Dermis blood vessel endothelial cell (primary cell): ENCODE data around the gene RAP2A. TPM values are rescaled to one million over a fixed set of nuclear protein-coding genes. Genes with fewer than 3 reads are reported as not detected.

Experiments used
- DNase-seq: peaks from one replicate; pipeline ENCODE4 v3.0.0; 2010
- total RNA-seq: library from RNA; depleted of rRNA; stranded (reverse); fragments of >200 nt; gene quantifications from 2 replicates; pipeline ENCODE4 v1.2.3, GENCODE V29; 2014

Gene RAP2A
- total RNA-seq, 1 donor from 2014 or later = 61.1 TPM

DNA sequence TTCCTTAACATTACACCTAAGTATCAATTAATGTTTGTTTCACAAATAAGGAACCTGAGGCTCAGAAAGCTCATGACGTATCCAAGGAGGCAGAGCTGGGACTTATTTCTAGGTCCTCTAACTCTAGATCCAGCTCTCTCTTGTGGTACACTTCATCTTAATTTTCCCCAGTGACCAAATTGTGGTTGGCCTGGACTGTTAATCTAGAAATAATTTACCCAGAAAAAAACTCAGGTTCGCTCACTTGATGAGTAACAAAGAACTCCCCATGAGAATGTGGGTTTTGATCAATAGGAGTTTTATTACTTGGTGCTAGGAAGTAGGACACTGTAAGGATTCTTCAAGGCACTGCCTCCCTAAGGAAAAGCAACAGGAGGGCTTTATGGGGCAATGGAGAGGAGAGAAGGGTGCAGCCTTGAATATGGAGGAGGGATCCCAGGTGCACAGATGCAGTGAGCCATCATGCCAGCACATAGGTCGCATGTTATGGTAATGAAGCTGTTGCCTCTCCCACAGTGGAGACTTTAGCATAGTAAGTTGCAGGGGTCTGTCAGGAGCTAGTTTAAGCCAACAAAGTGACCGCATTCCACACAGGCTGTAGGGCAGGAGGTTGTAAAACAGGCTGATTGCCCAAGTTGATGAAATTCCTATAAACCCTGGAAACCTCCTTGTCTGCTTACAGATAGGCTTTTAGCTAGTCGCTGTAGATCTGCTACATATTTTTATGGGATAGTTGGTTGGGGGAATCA is 14.7 kb downstream of the RAP2A start:
- DNase-seq = no peak

DNA sequence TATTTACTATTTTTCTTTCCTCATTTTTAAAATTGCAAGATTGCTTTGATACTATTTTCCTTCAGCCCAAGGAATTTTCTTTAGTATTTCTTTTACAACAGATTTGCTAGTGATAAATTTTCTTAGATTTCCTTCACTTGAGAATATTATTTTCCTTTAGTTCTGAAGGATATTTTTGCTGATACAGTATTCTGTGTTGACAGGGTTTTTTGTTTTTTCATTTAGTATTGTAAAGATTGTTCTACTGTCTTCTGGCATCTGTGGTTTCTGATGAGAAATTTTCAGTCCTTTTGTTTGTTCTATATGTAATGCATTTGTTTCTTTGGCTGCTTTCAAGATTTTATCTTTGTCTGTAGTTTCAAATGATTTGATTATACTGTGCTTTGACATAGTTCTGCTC is 20.7 kb downstream of the RAP2A start:
- no peak for DNase-seq

DNA sequence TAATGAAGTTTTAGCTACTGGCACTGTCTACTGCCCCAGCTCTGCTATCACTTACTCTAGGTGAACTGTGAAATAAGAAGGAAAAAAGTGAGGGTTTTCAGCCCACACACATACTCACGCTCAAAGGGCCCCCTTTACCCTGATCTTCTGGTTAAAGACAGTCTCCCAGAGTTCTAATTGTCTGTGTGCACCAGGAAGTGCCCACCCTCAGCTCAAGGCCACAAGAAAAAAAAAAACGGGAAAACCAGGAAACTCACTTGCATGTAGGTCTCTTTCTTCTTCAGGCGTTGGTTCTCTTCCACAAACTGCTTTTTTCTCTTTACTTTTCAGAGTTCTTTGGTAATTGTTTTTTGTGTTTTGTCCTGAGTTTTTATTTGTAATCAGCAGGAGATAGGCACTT is 22.1 kb downstream of the RAP2A start:
- DNase-seq = peak; percentile 4

DNA sequence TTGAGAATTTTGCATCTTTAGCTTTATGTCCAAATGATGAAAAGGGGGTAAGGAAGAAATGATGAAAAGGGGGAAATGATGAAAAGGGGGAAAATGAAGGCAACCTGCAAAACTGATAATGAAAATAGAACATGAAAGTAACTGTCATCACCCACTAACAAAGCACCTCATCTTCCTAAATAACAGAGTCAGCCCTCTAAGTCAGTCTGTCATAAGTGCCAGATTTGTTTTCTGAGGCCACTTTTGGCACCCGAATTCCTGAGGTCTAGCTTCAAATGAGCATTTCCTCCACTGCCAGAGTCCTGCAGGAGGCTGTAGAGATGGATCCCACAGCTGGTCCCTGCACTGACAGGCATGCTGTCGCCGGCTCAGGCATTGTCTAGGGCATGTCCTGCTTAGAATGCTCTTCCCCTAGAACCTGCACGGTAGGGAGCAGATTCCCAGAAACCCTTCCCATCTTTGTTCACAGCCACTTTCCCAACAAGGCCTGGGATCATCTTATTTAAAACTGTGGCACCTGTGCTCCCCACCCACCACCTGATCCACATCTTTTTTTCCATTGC is 25.3 kb downstream of the RAP2A start:
- no peak for DNase-seq

DNA sequence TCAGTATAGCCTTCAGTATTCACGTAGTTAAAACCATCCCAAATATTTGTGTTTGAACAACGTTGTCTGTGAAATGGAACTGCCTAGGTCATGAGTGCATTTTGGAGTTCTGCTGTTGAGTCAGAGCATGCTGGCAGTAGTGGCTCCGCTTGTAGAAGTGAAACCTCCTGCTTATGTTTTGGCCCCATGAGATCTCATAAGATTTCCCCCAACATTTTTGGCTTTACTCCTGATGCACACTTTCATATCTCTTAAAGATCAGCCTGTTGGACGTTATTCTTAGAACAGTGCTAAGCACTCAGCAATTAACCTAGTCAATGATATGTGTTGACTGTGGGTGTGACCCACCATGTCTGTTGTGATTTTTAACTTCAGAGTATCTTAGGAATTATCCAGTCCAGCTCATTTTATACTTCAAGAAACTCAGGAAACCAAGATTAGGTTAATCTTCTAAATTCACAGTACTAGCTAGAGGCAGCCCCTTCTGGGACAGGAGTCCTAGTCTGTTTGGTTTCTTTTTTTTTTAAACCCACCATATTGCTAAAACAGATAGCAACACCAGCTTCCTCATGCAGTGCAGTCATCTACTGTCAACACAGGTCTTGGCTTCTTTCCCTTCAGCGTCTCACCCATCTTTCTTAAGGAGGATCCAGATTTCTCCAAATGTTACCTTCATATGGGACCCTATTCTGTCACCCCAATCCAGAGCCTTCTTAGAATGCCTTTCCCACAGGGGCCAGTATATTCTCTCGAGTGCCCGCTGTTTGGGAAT is 26.2 kb downstream of the RAP2A start:
- DNase-seq = no peak

DNA sequence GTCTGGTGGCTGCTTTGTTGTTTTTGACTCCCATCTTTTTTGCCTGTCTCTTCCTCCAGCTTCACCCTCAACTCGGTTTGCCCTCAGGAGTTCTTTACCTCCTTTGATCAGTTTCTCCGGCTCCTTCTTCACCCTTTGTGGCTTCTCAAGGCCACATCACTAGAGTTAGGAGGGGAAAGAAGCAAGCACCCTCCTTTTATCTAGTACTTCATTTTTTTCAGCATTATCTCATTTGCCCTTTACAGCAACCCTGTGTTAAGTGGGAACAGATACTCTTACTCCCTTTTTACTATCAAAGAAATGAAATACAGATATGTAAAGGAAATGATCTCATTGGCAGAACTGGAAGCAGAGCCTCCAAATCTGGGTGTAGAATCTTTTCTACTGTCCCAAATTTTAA is 26.9 kb downstream of the RAP2A start:
- DNase-seq = no peak

DNA sequence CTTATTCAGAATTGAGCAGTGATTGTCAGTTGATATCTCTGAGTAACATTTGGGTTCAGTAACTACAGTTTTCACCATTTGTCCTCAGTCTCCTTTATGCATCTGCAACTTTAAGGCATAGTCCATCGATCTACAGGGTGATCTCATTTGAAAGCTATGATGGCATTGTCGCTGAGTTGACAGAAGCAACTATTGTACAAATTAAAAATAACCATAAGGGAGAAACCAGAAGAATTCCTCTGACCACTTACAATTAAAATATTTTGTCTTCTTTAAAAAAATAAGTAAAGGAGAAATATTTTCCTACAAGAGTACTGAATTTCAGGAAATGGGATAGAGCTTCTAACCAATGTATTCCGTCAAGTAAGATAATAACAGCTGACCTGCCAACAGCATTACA is 30.6 kb downstream of the RAP2A start:
- DNase-seq = no peak

DNA sequence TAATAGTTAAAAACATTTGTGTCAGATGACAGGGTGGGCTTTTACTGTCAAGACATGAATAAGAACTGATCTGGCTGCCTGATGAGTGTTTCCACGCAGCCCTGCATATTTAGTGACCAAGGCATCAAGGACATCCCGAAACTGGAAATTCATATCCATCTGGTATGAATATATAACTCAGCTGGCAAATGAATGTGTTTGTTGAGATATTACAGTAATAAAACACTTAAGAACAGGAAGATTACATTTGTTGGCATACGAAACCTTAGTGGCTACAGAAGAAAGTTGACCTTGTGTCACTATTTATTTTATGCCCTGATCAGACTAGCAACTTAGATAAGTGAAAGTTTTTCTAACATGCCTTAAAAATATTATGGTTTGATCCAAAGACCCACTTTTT is 32.8 kb downstream of the RAP2A start:
- no peak for DNase-seq

DNA sequence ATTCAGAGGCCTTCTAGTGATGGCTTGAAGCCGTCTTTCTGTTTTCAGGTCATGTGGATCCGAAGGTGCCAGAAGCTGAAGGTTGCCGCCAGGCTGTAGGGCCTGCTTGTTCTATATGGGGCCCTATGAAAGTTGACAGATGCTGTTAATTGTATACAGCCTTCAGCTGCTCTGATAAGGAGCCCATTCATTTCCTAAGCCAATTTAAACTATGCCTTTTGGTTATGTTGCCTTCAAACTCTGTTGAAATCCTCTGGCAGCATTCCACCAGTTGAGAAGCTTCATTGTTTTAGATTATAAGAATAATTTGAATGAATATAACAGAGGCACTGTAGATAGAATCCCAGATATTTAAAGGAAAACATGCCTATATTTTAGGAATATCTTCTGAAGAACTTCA is 34.4 kb downstream of the RAP2A start:
- DNase-seq = peak; percentile 6

DNA sequence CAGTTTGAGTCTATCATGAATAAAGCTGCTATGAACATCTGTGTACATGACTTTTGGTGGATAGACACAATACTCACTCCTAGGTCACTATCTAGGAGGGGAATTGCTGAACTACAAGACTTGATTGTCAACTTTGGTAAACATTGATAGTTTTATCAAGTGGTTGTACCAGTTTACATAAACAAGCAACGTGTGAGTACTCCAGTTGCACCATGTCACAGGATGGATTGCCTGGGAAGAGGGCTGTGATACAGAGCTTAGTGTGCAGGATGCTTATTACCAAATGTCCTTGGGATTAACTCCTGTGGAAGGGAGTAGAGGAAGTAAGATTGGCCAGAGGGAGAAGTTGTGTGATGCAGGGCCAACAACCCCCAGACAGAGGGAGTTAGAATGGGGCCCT is 37.7 kb downstream of the RAP2A start:
- DNase-seq = no peak

DNA sequence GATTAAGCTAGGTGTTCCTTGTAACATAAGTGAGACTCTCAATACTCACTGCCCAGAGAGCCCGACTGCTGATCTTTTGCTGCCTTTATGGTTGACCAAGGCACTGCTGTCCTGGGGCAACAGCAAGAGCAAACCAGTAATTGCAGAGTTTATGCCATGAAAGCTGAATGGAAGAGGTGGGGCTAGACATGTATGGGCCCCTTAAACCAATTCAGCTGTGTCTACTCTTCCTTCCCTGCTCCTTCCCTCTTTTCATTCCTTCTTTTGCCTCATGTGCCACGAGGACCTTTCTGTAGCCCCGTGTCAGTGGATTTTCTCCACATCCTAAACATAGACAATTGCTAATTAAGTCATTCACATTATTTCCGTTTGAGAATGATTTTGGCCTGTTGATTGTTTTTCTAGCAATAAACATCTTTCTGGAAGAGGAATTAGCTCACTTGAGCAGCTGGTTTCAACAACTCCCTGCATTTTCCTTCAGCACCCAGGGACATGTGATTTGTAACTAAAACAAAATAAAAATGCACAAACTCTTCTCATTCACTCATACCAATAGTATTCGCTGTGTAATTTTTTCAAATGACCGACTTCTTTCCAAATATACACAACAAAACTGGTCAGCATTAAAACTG is 40.5 kb downstream of the RAP2A start:
- no peak for DNase-seq

DNA sequence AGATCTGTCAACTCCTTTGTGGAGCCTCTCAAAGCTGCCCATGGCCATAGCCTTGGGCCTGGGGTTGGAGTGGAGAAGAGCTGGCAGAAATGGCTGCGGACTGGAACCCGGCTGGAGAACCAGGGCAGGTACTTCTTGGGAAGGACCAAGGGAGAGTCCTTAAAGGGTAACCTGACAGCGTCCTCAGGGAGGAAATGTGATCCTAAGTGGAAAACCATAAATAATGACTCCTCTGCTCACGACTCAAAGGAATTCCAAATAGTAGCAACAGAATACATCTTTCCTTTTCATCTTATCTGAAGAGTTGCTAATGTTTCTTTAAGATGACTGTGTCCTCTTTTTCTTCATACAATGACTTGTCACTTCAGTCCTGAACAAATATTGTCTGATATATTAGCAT is 41.0 kb downstream of the RAP2A start:
- DNase-seq = no peak

DNA sequence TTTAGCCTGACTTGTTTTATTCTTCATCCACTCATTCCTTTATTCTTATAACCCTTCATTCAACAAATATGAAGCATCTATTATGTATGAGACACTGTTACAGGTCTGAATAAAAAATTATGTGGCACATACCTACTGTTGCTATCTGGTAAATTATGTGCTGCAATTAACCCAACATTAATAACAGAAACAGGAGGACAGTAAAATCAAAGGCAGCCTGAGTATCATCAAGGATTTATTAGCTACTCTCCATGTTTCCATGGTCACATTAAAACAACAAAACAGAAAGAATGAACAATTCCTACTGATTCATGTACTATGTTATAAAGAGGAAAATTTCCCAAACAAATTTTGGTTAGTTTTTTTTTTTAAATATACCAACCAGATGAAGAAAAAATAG is 43.9 kb downstream of the RAP2A start:
- DNase-seq = no peak

DNA sequence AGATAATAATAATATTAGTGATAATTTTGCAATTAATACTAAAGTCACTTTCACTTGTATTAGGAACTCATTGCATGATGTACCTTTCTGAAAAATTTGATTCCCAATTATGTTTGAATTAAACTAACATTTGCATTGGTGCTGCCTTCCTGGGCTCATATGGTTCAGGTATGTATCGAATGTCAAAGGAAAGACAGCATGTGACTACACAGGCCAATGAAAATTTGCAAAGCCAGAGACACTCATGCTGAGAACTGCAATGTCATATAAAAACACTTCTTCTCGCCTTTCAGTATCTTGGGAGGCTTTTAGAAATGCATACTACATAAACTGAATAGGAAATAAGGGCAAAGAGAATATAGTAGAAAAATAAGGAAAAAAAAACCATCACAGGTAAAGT is 44.3 kb downstream of the RAP2A start:
- DNase-seq = no peak

DNA sequence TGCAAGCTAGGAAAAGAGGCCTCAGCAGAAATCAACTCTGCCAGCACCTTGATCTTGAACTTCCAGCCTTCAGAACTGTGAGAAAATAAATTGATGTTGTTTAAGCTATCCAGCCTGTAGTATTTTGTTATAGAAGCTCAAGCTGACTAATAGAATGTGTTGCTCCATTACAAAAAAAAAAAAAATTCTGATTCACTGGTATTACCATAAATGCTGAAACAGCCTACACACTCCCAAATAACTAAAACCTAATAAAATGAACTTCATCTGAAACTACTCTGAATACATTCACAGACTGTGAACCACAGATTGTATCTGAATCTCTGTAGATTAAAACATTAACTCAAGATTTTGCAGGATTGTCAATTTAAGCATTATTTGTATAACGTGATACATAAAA is 49.5 kb downstream of the RAP2A start:
- DNase-seq = no peak

DNA sequence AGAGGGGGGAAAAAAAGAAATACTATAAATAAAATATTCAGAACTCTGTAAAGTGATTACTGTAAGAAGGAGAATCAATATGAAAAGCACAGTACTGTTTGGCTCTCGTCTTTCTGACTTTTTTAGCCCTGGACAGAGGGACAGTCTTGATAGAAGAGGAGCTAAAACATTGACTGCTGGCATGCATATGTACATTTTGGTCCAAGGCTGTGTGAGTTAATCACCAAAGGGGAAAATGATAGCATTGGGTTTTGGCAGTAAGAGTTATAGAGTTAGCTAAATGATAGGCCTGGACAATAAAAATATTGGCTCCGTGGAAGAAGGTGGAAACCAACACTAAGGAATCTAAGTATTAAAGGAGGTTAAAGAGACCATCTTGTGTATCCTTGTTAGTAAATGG is 50.3 kb downstream of the RAP2A start:
- no peak for DNase-seq

DNA sequence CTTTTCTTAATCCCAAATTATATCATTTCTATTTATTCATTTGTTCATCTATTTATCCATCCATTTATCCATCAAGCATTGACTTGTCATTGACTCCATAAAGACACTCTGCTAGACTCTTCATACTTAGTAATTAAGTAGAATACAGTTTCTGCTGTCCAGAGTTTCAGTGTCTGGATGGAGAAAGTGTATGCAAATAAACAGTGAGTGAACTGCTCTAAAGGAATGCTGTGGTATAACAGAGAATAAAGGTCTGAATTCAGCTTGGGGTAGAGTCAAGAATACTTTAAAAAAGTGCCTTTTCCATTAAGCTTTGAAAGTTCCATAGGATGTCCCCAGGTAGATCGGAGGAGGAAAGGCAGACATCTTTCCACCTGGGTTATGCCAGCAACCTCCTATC is 51.4 kb downstream of the RAP2A start:
- no peak for DNase-seq

DNA sequence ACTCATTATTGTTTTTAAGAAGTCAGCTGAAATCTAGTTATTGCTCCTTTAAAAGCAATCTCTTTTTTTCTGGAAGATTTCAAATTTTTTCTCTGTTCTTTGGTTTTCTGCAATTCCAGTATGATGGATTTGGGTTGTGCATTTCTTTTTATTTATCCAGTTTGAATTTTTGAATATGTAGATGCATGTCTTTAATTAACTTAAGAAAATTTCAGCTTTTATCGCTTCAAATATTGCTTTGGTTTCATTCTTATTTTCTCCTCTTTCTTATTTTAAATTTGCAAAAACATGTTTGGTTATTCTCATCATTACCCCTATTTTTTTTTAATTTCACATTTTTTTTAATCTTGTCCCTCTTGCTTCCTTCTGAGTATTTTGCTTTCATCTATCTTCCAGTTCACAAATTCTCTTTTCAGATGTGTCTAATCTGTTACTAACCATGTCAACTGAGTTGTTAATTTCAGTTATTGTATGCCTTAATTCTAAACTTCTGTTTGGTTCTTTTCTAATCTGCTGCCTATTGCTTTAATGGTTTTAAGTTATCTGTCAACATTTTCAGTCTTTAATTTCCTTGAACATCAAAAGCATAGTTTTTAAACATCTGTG is 56.8 kb downstream of the RAP2A start:
- DNase-seq = no peak

DNA sequence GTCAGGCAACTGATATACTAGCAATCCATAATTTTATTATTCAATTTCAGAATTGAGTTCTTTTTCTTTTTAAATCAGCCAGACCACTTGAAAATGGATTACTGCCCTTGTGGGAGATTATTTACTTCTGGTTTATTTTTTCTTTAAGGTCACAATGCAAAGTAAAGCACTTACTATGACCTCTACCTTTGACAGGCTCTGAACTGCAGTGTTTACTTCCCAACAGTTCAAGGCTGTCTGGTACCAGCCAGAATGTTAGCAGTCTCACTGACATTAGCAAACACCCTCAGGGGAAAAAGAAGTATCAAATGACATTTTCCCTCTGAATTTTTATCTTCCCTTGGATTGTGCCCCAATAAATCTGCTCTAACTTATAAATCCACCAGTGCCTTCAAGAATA is 57.5 kb downstream of the RAP2A start:
- no peak for DNase-seq

DNA sequence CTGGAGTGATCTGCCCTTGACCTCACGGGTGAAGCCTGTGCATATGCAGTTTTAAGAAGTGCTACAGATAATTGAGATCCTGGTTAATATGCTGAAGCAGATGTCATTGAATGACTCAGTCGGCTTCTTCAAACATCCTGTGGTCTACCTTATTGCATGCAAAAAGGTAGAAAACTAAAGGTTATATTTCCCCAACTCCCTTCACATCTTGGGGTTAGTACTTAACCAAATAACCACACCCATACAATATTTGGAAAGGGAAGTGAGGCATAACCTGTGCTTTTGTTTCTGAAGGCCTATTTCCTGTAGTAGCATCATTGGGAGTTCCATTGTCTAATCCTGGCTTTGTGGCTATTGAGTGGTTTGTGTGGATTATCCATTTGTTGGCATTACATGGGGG is 58.3 kb downstream of the RAP2A start:
- no peak for DNase-seq

DNA sequence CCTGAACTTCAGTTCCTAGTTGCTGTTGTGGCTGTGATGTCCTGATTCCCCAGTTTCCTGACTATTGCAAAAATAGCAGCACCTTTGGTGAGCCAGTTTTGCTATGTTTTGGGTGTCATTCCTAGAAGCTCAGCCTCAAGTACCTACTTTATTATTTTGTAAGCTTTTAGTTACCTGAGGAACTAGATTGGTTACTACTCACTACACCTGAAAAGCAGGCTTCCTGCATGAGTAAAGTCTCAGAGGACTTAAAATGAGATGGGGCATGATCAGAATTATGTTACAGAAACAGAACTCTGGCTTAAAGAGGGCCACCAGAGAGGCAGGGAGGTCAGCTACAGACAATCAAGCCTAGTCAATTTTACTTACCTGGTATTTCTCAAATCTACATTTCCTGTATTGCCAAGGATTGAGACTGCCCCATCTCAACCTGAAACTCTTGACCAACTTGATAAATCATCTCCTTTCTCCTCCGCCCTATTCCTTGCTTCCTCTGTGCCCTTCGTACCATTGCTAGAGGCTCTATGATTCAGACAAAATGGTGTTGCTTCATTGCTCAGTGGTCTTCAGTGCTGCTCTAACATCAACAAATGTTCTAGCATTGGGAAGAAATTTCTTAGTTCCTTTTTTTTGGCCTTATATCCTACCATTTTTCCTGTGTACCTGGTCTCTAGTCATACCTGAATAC is 58.9 kb downstream of the RAP2A start:
- no peak for DNase-seq

DNA sequence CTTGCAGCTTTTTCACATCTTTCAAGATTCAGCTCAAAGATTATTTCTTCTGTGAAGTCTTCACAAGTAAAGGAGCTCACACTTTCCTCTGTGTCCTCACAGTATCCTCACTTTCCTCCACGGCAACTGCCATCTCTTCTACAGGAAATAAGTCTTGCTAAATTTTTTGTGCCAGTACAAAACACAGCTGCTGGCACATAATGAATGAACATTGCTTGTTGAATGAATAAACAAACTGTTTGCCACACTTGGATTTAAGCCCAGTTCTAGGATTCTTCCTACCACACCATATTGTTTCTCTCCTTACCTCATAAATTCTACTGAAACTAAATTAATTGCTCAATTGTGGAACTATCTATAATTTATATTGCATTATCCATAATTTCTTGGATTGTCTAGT is 59.5 kb downstream of the RAP2A start:
- no peak for DNase-seq

DNA sequence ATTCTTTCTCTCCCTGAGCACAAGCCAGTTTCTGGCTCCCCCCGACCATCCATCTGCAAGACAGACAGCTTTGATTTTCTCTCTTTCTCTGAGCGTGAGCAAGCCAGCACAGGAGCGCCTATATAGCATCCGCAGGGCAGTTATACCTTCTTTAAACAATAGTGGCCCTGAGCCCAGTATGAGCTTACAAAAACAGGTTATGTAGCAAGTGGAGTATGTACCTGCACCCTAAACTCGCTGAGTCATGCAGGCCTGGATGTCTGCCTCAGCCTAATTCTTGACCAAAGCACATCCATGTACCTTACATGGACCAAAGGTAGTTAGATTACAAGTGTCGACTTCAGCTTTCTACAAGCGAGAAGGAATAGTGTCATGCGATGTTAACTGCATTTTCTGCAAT is 61.7 kb downstream of the RAP2A start:
- no peak for DNase-seq
